Breast epithelium (tissue), 3 donors: ENCODE results near the gene TNFAIP1.

Experiments
- CTCF ChIP-seq, 3 donors: fragments of 450-650 bp; IDR thresholded peaks; one replicate each; pipeline ENCODE4 v1.5.1; 2016 to 2017; ENCODE audit warnings: antibody characterized with exemption in 3 of 3, mild to moderate bottlenecking in 3 of 3, moderate library complexity in 3 of 3
- POLR2A ChIP-seq: fragments of 450-650 bp; IDR thresholded peaks from one replicate; pipeline ENCODE4 v1.6.1; 2016; ENCODE audit warnings: antibody characterized with exemption, mild to moderate bottlenecking, moderate library complexity
- POLR2AphosphoS5 ChIP-seq, 3 donors: sonication (generic); formaldehyde crosslinking; IDR thresholded peaks; one replicate each; pipeline ENCODE4 v1.6.1; 2017; ENCODE audit warnings: antibody characterized with exemption in 3 of 3

GRCh38 chr17:28346199-28346580, 10.6 kb downstream of the TNFAIP1 start:
- TF ChIP-seq CTCF (IDR thresholded peaks at IDR 0.05) (no peak), POLR2A (no peak), POLR2AphosphoS5 (IDR thresholded peaks at IDR 0.05) (no peak)
